Spleen (tissue), 11 donors: ENCODE results near the gene GNG7. TPM values are rescaled to one million over a fixed set of nuclear protein-coding genes. Genes with fewer than 3 reads are reported as not detected.

Source experiments
- DNase-seq: peaks from one replicate; pipeline ENCODE4 v3.0.0-alpha.2; 2020
- H3K27ac ChIP-seq, 8 donors: fragments of 200-600 bp; sonication (generic) in 7 of 8; 1 replicate in 4 of 8; 2 replicates in 4 of 8; pipeline versions ENCODE4 v1.5.0 to v1.8.0; 2016 to 2021; ENCODE audit warnings: inconsistent platforms in 4 of 8, mild to moderate bottlenecking in 4 of 8, moderate library complexity in 1 of 8
- H3K27me3 ChIP-seq, 7 donors: fragments of 200-600 bp; sonication (generic) in 6 of 7; replicated peaks in 1 of 7; 1 replicate in 4 of 7; 2 replicates in 3 of 7; pipeline versions ENCODE4 v1.5.0 to v1.8.0; 2016 to 2021; ENCODE audit warnings: inconsistent platforms in 3 of 7, mild to moderate bottlenecking in 1 of 7
- H3K36me3 ChIP-seq, 6 donors: fragments of 200-600 bp; sonication (generic) in 5 of 6; 1 replicate in 4 of 6; 2 replicates in 2 of 6; pipeline versions ENCODE4 v1.5.0 to v1.8.0; 2016 to 2021; ENCODE audit warnings: inconsistent platforms in 2 of 6
- H3K4me1 ChIP-seq, 6 donors: fragments of 200-600 bp; sonication (generic) in 5 of 6; 1 replicate in 3 of 6; 2 replicates in 3 of 6; pipeline versions ENCODE4 v1.5.0 to v1.8.0; 2016 to 2021; ENCODE audit warnings: inconsistent platforms in 3 of 6
- H3K4me3 ChIP-seq, 8 donors: fragments of 200-600 bp; sonication (generic) in 7 of 8; 1 replicate in 4 of 8; 2 replicates in 4 of 8; pipeline versions ENCODE4 v1.5.0 to v1.8.0; 2016 to 2021; ENCODE audit warnings: inconsistent platforms in 4 of 8, mild to moderate bottlenecking in 4 of 8, moderate library complexity in 2 of 8
- H3K9me3 ChIP-seq, 8 donors: fragments of 200-600 bp; sonication (generic) in 7 of 8; 1 replicate in 4 of 8; 2 replicates in 4 of 8; pipeline versions ENCODE4 v1.5.0 to v1.8.0; 2016 to 2021; ENCODE audit warnings: inconsistent platforms in 4 of 8
- POLR2A ChIP-seq, 3 donors: fragments of 450-650 bp; IDR thresholded peaks; one replicate each; pipeline ENCODE4 v1.5.1; 2017; ENCODE audit warnings: antibody characterized with exemption in 3 of 3, mild to moderate bottlenecking in 1 of 3
- POLR2AphosphoS5 ChIP-seq, 3 donors: sonication (generic); formaldehyde crosslinking; IDR thresholded peaks; one replicate each; pipeline ENCODE4 v1.5.1; 2017; ENCODE audit warnings: antibody characterized with exemption in 3 of 3
- WGBS, 5 donors: extraction: QIAGEN DNeasy Blood & Tissue Kit in 3 of 5; methylation state at CpG; one replicate each; pipeline versions ENCODE4 v1.1.5 to v1.1.7; 2013 to 2018; 5-methylcytosine and 5-hydroxymethylcytosine counted together
- intact Hi-C: fragments of 100-400 bp; cut with DNase I; formaldehyde crosslinking; loops from one replicate; pipeline ENCODE4 v1.15.0; 2023; ENCODE audit warnings: low total_unique reads
- polyA plus RNA-seq, 3 donors: library from polyadenylated mRNA; stranded (reverse); fragments of 200-250 nt; gene quantifications; one replicate each; pipeline ENCODE4 v1.2.1, GENCODE V29; 2013
- total RNA-seq, 7 donors: library from RNA; depleted of rRNA in 3 of 7; stranded (reverse); fragments of >200 nt in 3 of 7; fragmentation: NEBNext Ultra II Directional in 4 of 7; extraction: Animal tissue kit (Norgen Biotek cat#: 25700) in 4 of 7; gene quantifications; one replicate each; pipeline versions ENCODE4 v1.1.0 to v1.2.1, GENCODE V29; 2016 to 2021
- TF ChIP-seq, protein P1 (sequence below), 11 experiments: fragments of 200-600 bp in 7 of 11; fragments of 450-650 bp in 4 of 11; sonication (generic) in 4 of 11; IDR thresholded peaks in 8 of 11; conservative IDR thresholded peaks in 3 of 11; 1 replicate in 7 of 11; 2 replicates in 4 of 11; pipeline versions ENCODE4 v1.4.0 to v1.8.0; 2016 to 2021; ENCODE audit warnings: antibody characterized with exemption in 11 of 11, inconsistent platforms in 4 of 11, mild to moderate bottlenecking in 1 of 11
- donor health status: healthy with polysubstance abuse.
- donor health status: DM: no; HTN: no; CAD: no; lungs with moderate emphysema.
- donor health status: DM: no; HTN: no; CAD: no.
- donor health status: Bipolar disorder and iron deficiency.
- donor health status: healthy.
- donor health status: DM: no; HTN: no; CAD: no.
- donor health status: DM: yes; HTN: yes; CAD: no.

GNG7 gene
- total and polyA plus RNA-seq, 10 donors, result 17.2 to 34.6 (median 18.9) TPM

DNA sequence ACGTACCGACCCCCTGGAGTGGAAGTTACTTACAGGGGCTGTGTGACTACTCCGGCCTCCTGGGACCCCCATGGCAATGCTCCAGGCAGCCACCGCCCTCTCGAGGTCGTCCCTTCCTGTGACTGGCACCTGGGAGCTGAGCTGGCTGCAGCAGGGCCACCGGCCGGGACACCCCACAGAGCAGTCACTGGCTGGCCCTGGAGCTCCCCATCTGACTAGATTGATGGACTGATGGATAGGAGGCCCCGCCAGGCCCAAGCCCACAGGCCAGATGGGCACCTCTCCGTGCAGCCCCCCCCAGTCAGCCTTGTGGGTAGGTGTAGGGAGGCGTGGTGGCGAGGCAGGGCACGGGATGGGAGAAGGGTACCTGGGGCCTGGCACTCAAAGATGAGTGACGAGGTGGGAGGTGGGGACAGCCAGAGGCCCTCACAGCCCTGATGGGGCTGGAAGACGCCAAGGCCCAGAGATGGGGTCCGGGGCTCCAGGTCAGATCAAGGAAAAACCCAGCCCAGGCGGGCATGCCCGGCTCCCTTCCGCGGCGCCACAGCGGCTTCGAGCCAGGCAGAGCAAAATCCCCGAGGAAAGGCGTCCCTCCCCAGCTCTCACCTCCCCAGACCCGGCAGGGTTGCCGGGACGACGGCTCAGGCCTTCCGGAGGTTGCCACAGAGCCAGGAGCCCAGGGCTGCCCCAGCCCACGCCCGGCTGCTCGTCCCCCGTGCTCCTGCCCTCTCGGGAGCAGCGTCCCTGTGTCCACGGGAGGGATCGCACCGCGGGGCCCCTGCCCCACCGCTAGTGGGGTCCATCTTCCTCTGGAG, 28.9 kb upstream of the GNG7 start:
- no peak for TF ChIP-seq POLR2A (IDR thresholded peaks at IDR 0.05)
- no peak for TF ChIP-seq POLR2AphosphoS5 (IDR thresholded peaks at IDR 0.05)
- TF ChIP-seq, protein P1, sequence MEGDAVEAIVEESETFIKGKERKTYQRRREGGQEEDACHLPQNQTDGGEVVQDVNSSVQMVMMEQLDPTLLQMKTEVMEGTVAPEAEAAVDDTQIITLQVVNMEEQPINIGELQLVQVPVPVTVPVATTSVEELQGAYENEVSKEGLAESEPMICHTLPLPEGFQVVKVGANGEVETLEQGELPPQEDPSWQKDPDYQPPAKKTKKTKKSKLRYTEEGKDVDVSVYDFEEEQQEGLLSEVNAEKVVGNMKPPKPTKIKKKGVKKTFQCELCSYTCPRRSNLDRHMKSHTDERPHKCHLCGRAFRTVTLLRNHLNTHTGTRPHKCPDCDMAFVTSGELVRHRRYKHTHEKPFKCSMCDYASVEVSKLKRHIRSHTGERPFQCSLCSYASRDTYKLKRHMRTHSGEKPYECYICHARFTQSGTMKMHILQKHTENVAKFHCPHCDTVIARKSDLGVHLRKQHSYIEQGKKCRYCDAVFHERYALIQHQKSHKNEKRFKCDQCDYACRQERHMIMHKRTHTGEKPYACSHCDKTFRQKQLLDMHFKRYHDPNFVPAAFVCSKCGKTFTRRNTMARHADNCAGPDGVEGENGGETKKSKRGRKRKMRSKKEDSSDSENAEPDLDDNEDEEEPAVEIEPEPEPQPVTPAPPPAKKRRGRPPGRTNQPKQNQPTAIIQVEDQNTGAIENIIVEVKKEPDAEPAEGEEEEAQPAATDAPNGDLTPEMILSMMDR (IDR thresholded peaks at IDR 0.05 in 8 of 11, conservative IDR thresholded peaks at IDR 0.05 in 3 of 11), result no peak
- intact Hi-C loops, result no loop called here
- H3K4me3 ChIP-seq, result no peak overlapping the region
- H3K36me3 ChIP-seq, result peaks cover 0 to 55% (median 42%) of the 10 kb centered on the region in 6 donors
- WGBS, 5 donors, result 84 to 91% (median 88%) methylated on average over 25 to 41 of the region's 41 CpGs
- H3K27ac ChIP-seq, result no peak overlapping the region
- no peak for DNase-seq
- peaks cover 0 to 16% (median 0%) of the 10 kb centered on the region in 7 donors for H3K27me3 ChIP-seq
- peaks cover 0 to 26% (median 13%) of the 10 kb centered on the region in 6 donors for H3K4me1 ChIP-seq
- peaks cover 0 to 4% (median 0%) of the 10 kb centered on the region in 8 donors for H3K9me3 ChIP-seq

DNA sequence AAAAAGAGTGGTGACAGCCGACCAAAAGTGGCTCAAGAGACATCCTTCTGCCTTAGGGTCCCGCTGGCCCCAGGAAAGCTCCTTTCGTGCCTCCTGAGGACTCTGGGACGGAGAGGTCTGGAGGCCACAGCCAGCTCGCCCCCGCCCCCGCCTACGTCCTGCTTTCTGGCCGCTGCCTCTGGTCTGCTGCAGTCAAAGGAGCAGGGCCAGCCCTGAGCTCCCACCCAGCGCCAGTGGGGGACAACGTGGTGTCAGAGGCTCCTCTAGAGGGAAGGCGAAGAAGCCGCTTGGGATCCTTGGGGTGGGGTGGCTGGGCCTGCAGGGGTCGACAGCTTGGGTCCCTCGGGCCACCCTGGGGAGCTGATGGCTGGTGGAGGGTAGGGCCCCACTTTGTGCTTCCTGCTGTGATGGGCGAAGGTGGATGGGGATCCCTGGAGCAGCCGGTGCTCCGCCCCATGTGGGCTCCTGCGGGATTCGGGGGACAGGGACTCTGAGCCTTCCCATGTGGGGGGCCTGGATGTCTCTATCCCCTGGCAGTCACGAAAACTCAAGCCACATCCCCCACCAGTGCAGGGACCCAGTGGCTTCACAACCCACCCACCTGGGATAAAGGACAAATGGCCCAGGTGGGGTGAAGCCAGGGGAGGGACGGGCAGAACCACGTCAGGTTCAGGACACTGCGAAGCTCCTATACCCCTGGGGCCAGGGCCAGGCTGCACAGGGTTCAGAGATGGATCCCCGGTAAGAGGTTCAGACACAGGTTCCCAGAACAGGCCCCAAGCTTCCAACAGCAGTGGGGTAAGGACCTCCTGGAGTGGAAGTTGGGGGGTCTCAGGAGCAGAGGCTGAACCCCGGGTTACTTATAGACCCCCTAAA, 27.7 kb upstream of the GNG7 start:
- H3K4me1 ChIP-seq, result peaks cover 0 to 30% (median 15%) of the 10 kb centered on the region in 6 donors
- intact Hi-C loops, result no loop called here
- TF ChIP-seq, protein P1 (IDR thresholded peaks at IDR 0.05 in 8 of 11, conservative IDR thresholded peaks at IDR 0.05 in 3 of 11), result no peak
- TF ChIP-seq POLR2AphosphoS5 (IDR thresholded peaks at IDR 0.05) (no peak), POLR2A (IDR thresholded peaks at IDR 0.05) (no peak)
- H3K4me3 ChIP-seq, result no peak overlapping the region
- no peak for DNase-seq
- H3K9me3 ChIP-seq, result no peaks in the 10 kb centered on the region
- H3K27me3 ChIP-seq, result peaks cover 0 to 29% (median 0%) of the 10 kb centered on the region in 7 donors
- 88 to 94% (median 90%) methylated on average over 23 to 26 of the region's 26 CpGs for WGBS, 5 donors
- peaks cover 0 to 43% (median 31%) of the 10 kb centered on the region in 6 donors for H3K36me3 ChIP-seq
- no peak overlapping the region for H3K27ac ChIP-seq

DNA sequence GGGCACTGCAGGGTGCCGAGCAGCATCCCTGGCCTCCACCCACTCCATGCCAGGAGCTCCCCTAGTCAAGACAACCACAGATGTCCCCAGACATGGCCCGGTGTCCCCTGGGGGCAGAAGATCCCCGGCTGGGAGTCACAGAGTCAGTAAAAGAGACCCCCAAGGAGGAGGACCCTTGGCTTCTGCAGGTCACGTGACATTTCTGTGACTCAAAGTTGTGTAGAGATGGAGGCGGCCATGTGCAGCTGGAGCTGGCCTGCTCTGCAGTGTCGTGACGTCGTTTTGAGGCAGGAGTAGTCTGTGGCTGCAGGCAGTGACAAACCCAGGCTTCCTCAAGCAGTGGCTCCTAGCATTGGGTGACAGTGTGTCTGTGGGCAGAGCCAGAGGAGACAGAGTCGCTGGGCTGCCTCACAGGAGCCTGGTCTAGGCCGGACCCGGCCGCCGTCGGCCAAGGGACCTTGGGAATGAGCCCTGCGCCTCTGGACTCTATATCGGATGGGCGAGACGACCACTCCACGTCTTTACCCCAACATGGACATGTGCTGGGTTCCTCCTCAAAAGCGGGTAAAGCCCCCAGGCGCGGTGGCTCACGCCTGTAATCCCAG, 26.4 kb upstream of the GNG7 start:
- H3K27ac ChIP-seq, result no peak overlapping the region
- peaks cover 0 to 38% (median 0%) of the 10 kb centered on the region in 7 donors for H3K27me3 ChIP-seq
- H3K4me3 ChIP-seq, result no peak overlapping the region
- H3K4me1 ChIP-seq, result peaks cover 0 to 21% (median 10%) of the 10 kb centered on the region in 6 donors
- H3K36me3 ChIP-seq, result peaks cover 0 to 30% (median 21%) of the 10 kb centered on the region in 6 donors
- TF ChIP-seq, protein P1 (IDR thresholded peaks at IDR 0.05 in 8 of 11, conservative IDR thresholded peaks at IDR 0.05 in 3 of 11), result no peak
- TF ChIP-seq POLR2AphosphoS5 (IDR thresholded peaks at IDR 0.05) (peak in 1 of 3 donors; percentile 7), POLR2A (IDR thresholded peaks at IDR 0.05) (no peak)
- DNase-seq, result no peak
- 81 to 87% (median 85%) methylated on average over 9 to 23 of the region's 23 CpGs for WGBS, 5 donors
- no peaks in the 10 kb centered on the region for H3K9me3 ChIP-seq
- intact Hi-C loops, result no loop called here
